Activated CD8-positive, alpha-beta memory T cell treated with anti-CD3 and anti-CD28 coated beads, Interleukin-2, amount 50 U/mL, for 1 hour (primary cell): ENCODE measurements around the gene ASB6.
"Not testable (repeated sequence)": the region's sequence is repeated elsewhere in the genome, so short reads cannot be mapped to it uniquely, and the experiment has no call there.

Experiments
- DNase-seq: peaks from one replicate; pipeline ENCODE4 v3.0.0-alpha.2; 2020; ENCODE audit errors: extremely low read depth

Gene ASB6

GRCh38 chr9:129606161-129607026 lies 35.6 kb downstream of the ASB6 start:
- no peak for DNase-seq

DNA sequence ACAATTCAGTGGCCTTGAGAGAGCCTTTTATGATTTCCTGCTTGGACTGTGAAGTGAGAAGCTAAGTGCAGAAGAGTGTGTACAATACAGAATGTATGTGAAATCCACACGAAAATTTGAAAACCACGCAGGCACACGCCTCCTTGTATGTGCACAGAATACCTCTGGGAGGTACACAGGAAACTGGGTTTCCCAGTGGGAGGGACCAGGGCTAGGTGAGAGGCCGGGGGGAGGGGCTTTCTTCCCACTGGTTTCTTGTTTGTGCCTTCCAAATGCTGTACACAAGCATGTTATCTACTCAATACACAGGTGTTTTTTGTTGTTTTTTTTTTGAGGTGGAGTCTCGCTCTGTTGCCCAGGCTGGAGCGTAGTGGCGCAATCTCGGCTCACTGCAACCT lies 37.2 kb downstream of the ASB6 start:
- DNase-seq: no peak

DNA sequence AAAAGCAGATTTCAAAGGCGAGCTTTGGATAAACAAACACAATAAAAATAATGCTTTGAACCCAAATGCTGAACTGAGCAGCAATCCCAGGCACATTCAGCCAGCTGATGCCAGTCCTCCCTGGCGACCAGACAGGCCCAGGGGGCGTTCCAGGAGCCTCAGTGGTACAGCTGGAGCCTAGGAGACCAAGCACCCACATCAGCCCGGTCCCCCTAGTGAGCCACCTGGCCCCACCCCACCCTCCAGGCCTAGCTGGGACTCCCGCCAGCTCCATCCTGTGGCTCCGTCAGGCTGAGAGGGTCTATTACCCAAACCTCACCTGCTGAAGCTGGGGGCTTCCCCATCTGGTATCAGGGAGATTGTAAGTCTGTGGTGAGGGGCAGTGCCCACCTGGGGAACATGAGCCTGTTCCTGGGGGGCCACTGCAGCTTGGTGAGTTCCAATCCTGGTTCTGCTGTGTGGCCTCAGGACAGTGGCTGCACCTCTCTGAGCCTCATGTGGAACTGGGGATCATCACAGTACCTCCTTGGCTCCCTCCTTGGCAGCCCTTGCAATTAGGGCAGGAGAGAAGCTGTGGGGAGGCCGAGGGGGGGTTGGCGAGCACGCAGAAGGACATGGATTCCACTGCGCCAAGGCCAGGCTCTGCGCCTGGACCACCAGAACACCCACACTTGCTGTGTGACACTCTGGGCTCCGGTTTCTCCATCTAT lies 37.7 kb downstream of the ASB6 start:
- DNase-seq: no peak

- no peak for DNase-seq
Measured at GRCh38 chr9:129602598-129603415, 39.1 kb downstream of the ASB6 start.

- no peak for DNase-seq
Measured at GRCh38 chr9:129601082-129601674, 40.8 kb downstream of the ASB6 start.

- no peak for DNase-seq
Measured at GRCh38 chr9:129598089-129598596, 43.8 kb downstream of the ASB6 start.

DNA sequence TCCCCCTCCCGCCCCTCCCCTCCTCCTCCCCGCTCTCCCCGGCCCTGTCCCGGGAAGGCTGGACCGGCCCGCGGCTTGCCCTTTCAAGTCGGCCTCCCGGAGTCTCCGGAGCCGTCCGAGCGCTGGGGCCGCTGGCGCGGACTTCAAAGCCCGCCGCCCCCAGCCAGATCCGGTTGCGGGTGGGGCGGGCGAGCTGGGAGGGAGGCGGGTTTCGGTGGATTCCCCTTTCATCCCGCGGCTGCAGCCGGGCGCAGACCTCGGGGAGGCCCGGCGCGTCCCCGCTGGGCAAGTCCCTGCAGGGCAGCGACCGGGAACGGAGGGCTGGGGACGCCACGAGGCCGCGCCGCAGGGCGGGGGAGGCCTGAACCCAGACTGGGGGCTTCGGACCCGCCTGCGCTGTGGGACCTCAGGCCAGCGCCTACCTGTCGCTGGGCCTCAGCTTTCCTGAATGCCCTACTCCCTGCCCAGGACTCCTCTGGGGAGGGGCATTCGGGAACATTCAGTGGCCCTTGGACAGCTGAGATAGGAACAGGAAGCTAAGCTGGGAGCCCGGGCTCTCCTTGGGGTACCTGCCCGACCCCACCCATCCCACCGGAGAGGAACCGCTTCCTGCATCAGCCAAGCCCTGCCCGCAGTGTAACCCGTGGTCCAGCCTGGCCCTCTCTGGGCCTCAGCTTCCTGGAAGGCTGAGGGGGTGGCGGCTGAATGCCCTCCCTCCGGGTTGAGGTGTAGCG lies 44.4 kb downstream of the ASB6 start:
- DNase-seq: no peak

DNA sequence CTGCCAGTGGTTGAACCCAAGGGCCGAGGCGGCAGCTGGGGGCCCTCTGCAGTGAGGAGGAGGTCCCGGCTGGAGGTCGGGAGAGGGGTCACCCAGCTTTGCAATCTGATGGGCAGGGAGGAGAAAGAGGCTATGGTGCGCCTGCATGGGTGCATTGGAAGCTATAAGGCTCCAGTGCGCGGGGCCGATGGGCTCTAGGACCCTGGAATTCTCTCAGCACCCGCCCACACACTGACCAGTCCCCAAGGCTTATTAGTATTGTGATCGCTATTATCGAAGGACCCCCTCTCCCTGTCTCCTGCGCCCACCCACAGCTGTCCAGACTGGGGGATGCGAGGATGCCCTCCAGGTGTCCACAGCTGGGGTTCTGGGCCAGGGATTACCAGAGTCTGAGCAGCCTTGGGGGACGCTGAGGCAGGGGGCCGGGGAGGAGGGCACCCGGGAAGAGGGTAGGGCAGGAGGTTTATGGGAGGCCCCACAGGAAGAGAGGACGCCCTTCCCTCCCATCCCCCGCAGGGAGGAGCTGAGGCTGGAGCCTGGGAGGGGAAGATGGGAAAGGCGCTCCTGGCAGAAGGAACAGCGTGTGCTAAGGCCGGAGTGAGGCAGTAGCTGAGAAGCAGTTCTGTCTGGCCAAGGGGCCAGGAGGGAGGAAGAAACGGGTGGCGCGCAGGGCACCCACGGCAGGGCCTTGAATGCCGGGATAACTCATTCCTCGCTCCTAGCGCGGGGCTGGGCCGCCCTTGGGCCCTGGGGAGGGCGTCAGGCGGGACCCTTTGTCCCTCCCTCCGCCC lies 45.2 kb downstream of the ASB6 start:
- DNase-seq: no peak

DNA sequence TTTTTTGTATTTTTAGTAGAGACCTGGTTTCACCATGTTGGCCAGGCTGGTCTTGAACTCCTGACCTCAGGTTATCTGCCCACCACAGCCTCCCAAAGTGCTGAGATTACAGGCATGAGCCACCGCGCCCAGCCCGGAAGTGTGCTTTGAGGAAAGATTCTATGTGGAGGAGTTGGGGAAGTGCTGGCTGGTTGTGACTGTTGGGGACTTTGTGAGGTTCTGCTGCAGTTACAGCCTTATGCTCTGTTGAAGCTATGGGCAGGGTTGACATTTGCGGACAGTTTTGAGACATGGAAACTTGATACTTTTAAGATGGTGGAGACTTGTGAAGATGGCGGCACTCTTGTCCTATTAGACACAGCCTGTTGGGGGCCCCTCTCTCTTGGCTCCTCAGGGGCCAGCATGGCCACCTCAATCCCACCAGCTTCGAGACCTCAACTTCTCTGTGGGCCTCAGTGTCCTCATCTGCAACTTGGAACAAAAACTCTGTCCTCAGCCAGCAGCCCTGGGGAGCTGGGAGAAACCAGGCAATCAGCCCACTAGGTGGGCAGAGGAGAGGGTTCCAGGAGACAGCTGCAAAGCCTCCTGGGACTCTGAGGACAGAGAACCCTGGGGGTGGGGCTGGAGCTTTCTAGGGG lies 45.9 kb downstream of the ASB6 start:
- DNase-seq: no peak

DNA sequence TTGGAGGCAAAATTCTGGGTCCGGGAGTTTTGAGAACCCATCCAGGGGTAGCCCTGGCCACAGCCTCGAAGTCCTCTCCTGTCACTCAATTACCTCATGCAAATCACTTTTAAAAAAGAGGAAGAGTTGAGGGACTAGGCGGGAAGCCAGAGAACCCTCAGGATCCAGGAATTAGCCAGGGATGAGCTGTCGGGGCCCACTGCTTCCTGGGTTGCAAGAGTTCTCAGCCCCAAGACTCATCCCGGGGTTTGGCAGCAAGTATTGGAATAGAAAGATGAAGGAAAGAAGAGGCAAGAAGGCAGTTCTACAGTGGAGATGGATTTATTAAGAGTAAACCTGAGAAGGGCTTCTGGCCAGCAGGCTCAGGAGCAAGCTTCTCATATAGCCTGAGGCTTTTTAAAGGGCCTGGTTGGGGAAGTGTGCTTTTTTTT lies 46.6 kb downstream of the ASB6 start:
- DNase-seq: no peak

GRCh38 chr9:129594632-129595031 lies 47.3 kb downstream of the ASB6 start:
- no peak for DNase-seq

DNA sequence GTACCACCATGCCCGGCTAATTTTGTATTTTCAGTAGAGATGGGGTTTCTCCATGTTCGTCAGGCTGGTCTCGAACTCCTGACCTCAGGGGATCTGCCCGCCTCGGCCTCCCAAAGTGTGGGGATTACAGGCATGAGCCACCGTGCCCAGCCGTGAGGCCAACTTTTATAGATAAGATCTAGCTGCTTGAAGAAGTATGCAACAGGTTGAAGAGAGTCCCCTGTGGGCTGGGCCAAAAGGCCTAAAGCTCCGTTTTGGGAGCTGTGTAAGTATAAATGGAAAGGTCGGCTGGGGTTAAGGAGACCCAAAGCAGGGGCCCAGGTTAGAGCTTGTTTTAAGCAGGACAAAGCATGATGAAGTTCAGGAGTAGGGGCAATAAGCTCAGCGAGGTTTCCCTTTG lies 49.2 kb downstream of the ASB6 start:
- DNase-seq: not testable (repeated sequence)

DNA sequence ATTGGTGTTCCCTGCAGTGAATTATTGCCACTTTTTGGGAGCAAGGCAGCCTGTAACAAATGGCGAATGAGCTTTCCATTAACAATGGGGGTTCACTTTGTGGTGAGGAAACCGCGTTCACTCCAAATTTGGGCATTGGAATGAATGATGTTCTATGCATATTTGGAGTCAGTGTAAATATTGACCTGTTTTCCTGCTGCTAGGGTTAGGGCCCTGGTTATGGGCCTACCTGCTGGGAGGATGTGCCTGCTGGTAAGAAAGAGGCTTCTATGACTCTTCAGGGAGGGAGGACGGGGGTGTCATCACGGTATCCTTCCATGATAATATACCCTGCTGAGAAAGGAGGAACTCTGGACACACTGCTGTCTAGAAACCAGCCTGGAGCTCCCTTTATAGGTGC lies 50.0 kb downstream of the ASB6 start:
- no peak for DNase-seq

DNA sequence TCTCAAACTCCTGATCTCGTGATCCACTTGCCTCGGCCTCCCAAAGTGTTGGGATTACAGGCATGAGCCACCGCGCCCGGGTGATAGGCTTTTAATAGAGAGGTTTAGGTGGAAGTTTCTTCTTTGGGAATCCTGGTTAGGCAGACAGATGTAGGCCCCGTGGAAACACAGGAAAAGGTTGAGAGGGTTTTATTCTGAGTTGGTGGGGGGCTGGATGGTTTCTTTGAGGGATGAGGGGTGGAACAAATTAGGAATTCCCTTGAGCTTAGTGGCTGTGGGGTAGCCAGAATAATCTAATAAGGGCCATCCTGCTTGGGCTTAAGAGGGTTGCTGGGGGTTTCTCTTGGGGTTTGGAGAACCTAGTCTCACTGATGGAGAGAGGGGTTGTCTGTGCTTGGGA lies 51.5 kb downstream of the ASB6 start:
- DNase-seq: no peak

GRCh38 chr9:129587487-129588262 lies 54.3 kb downstream of the ASB6 start:
- no peak for DNase-seq

- DNase-seq: no peak
Measured at GRCh38 chr9:129586685-129587084, 55.3 kb downstream of the ASB6 start.

DNA sequence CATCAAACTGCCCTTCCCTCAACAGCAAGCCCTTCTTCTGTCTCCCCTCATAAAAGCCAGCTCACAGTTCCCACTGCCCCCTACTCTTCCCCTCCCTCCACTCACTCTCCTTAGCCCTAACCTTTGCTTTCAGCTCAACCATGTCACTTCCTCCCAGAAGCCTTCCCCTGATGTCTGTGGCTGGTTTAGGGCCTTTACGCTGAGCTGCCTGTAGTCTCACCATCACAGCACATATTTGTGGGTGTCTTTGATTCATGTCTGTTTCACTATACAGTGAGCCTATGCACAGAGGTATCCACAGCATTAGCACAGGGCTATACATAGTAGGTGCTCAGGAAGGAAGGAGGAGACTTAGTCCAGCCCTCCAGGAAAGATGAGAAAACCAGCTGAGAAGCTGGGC lies 55.7 kb downstream of the ASB6 start:
- DNase-seq: no peak

DNA sequence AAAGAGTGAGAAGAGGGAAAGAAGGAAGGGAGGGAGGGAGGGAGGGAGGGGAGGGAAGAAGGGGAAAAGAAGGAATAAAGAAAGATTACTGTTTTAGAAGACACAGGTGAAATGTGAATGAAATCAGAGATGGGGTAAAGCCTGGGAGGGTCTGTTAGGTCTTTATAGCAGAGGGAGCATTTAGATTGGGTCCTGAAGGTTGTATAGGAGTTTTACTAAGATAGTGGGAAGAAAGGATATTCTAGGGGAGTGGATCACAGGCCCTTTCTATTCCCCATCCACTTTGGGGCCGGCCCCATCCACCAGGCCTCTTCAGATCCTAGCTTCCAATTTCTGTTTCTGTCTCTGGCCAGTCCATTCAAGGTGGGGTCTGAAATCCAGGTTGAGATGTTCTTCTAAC lies 56.6 kb downstream of the ASB6 start:
- no peak for DNase-seq
